NCI-H446 (cell line): ENCODE measurements around the gene TMEM204.

Experiments
- DNase-seq, 2 experiments: peaks; one replicate each; lab custom pipeline; 2025; lab: John Stamatoyannopoulos, UW

Gene TMEM204

DNA sequence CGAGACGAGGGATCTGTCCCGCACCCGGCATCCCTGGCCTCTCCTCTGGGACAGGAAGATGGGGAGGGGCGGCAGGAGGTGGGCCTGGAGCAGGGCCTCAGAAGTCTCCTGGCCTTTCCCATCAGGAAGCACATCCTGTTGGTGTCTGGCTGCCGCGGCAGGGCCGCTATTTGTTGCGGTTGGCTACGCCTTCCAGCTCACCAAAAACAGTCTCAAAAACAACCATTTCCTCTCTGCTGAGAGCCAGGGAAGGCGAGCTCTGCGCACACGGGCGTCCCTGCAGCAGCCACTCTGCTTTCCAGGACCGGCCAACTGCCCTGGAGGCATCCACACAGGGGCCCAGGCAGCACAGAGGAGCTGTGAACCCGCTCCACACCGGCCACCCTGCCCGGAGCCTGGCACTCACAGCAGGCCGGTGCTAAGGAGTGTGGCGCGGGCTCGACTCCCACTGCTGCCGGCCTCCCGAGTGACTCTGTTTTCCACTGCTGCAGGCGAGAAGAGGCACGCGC, at the start of gene TMEM204:
TSS of gene TMEM204 (plus strand) at position 224 of the 509 bp plus-strand sequence. CDS start 610 bp downstream, outside the sequence.
- no peak for DNase-seq

- no peak for DNase-seq
These were observed 47.5 kb upstream of the TMEM204 start for GRCh38 chr16:1485847-1486496.

- DNase-seq = no peak
These were observed 46.7 kb upstream of the TMEM204 start for GRCh38 chr16:1486551-1487390.

DNA sequence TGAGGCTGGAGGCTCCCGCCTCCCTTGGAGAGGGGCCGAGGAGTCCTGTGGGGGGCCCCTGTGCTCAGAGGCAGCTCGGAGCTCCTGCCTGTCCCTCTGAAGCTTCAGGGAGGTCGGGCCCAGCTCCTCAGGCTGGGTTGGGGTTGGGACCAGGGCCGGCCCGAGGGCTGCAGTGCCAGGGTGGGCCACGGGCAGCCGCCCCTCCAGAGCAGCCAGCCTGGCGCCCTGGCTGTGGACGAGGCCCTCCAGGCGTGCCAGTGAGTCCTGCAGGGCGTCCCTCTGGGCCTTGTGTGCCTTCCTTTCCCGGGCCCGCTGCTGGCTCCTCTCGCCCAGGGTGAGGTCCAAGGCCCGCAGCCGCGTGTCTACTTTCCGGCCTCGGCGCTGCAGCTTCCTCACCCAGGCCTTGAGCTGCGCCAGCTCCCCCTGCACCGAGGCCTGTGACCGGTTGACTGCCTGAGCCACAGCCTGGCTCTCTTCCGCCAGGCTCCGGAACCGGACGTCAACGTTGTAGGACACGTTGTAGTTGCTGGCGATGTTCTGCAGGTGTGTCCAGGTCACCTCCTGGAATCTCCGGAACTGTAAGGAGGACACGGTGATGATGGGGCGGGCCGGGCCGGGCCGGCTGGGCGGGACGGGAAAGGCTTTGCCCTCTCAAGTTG, 45.9 kb upstream of the TMEM204 start:
- no peak for DNase-seq

- no peak for DNase-seq
These were observed 45.3 kb upstream of the TMEM204 start for GRCh38 chr16:1488054-1488601.

DNA sequence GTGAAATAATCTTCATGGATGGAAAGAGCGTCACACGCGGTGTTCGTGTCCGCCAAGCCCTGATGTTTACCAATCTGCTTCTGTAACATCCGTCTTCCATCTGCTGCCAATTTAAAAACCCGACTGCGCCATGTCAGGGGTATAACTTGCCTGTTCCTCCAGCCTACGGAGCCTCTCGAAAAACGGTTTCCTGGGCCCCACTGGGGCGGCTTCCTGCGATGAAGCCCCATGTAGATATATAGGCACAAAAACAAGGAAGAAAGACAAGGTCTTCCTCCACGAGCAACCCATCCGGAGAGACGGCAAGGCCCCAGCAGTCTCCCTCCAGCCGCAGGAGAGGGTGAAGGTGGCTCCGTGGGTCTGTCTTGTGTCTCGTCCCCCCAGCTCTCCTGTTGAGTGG, 44.8 kb upstream of the TMEM204 start, which contains the start of gene PTX4:
TSS of gene PTX4 (minus strand) at position 326 of the 400 bp plus-strand sequence. CDS start at position 291, 35 bp downstream.
- no peak for DNase-seq

- DNase-seq = no peak
These were observed 44.4 kb upstream of the TMEM204 start for GRCh38 chr16:1489077-1489476.

GRCh38 chr16:1491327-1491726, 42.1 kb upstream of the TMEM204 start:
- DNase-seq = no peak

DNA sequence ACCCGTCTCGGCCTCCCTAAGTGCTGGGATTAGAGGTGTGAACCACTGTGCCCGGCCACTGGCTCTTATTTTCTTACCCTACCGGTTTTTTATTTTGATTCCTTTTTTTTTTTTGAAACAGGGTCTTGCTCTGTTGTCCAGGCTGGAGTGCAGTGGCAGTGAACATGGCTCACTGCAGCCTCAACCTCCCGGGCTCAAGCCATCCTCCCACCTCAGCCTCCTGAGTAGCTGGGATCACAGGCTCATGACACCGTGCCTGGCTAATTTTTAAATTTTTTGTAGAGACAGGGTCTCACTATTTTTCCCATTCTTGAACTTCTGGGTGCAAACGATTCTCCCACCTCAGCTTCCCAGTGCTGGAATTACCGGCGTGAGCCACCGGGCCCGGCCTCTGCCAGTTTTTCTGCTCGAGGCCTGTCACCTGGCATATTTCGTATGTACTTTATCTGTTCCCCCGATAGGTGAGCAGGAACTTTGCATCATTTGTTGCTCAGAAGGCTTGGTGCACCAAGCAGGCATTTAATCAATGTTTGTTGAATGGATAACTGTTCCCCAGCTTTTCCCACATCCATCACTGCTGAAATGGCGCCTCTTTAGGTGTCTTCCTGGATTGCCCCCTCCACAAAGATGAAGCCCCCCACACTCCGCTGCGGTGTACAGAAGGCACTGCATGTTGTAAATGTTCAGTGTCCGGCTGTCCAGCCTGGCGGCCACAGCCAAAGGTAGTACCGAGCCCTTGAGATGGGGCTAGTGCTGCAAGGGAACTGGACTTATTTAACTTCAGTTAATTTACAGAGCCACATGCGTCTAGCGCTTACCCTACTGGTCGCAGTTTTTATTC, 41.2 kb upstream of the TMEM204 start:
- no peak for DNase-seq

DNA sequence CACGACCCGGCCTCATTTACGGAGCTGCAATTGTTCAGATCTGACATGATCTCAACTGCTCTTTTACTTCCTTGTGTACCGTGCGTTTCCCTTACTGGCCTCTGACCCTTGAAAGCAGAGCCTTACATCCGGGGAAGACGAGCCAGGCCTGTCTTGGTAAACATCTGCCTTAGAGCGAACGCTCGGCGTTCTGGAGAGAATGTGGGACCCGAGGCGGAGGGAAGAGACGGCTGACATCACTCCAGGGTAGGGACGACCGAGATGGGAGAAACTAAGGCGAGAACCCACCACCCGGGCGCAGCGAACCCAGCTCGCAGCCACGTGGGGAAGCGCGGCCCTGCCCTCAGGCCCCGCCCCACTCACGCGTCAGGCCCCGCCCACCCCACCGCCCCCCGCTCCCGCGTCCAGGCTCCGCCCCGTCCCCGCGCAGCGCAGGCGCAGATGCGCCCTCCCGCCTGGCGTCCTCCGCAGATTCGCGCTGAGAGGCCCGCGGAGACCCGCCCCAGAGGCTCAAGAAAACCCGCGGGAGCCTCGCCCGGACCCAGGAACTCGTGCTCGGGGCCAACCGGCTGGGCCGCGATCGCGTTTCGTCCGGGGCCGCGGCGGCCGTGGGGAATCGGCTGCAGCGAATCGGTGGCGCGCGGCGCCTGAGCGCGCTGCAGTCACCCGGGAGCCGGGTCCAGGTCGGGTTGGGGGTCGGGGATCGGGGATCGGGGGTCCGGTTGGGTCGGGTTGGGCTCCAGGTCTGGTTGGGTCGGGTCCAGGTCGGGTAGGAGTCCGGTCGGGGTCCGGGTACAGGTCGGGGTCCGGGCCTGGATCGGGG, 40.3 kb upstream of the TMEM204 start, which contains the start of gene TELO2:
TSS of gene TELO2 (plus strand) at position 438 of the 823 bp plus-strand sequence. CDS start 922 bp downstream, outside the sequence.
- peak; percentile 39 to 86 for DNase-seq

DNA sequence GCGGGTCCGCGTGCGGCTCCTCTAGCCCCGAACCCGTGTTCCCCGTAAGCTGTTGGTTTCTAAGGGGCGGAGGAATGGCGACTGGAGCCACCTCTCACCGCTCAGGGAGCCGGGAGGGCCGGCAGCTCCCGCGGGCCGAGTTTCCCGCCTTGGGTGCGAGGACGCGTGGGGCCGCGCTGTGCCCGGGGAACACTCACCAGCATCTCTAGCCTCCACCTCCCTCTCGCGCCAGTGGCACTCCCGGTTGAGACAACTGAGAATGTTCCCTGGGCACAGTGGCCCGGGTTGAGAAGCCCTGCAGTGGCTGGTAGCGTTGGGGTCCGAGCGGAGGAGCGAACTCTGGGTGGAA, 39.7 kb upstream of the TMEM204 start:
- DNase-seq = no peak

GRCh38 chr16:1494129-1494640, 39.3 kb upstream of the TMEM204 start:
- DNase-seq = no peak

DNA sequence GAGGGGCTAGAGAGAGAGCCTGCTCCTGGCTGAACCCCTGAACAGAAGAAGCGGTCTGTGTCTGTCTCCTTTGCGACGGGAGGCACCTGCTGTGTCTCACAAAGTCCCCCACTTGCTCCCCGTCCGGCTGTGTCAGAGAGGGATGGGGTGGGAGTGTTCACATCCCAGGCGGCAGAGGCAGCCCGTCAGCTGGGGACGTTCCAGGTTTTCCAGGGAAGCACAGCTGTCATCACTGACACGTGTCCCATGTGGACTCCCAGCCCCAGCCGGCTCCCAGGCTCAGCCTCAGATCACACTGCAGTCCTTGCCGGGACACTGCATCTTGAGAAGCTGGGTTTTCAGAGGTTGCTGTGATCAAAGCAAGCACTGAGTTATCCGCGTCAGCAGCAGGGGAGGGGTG, 38.8 kb upstream of the TMEM204 start:
- no peak for DNase-seq

DNA sequence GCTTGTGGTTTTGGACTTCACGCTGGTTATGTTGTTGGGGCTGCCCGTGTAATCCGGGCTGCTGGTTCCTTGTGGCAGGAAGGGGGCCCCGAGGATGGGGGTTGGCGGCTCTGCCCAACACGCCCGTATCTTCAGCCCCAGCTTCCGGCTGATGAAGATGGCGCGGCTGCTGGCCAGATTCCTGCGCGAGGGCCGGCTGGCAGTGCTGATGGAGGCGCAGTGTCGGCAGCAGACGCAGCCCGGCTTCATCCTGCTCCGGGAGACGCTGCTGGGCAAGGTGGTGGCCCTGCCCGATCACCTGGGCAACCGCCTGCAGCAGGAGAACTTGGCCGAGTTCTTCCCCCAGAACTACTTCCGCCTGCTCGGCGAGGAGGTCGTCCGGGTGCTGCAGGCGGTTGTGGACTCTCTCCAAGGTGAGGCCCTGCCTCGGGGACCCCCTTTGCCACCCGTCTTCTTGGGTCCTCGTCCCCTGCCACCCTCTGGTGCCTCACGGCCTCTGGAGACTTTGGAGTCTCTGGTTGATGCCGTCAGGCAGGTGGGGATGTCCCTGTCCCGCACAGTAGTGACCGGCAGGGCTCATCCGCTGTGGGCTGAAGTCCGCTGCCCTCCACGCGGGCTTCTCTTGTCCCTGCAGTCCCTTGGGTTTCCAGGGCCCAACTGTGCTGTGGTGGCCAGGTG, 38.1 kb upstream of the TMEM204 start:
- DNase-seq = no peak

DNA sequence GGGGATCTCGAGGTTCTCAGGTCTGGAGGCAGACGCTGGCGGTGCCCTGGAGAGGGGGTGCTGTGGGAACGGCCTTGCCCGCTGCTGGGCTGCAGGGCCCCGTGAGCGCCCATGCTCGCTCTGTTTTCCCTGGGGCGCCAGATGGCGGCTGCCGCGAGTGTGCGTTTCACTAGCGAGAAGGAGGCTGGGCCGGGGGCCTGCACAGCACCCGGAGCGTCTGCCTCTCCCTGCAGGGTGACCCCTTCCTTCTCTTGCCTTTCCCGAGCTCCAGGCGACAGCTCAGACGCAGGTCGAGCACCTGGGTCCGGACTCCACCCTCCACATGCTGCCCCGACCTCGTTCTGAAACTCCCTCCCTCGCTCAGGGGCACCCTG, 37.6 kb upstream of the TMEM204 start:
- no peak for DNase-seq

DNA sequence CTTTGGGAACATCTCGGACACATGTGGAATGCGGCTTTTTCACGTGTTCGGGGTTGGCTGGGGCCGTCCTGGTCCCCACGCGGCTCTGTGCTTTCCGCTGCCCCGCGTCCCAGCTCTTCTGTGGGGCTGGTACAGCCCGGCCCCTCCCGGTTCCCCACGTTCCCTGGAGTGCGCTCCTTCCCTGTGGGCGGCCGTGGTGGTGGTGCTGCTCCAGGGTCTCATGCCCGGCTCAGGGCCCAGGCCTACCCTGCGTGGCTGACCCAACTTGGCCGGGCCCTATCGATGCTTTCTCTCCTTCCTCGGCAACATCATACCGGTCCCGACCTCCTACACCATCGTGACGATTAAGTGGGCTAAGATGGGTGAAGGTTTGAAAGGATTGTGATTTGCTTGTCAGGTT, 37.0 kb upstream of the TMEM204 start:
- no peak for DNase-seq

- DNase-seq = no peak
These were observed 36.4 kb upstream of the TMEM204 start for GRCh38 chr16:1497014-1497598.

- no peak for DNase-seq
These were observed 34.4 kb upstream of the TMEM204 start for GRCh38 chr16:1498899-1499676.
